Neural crest cell (in vitro differentiated cells): ENCODE data around the gene EHBP1. TPM values are rescaled to one million over a fixed set of nuclear protein-coding genes. Genes with fewer than 3 reads are reported as not detected.

Experiments
- DNase-seq: peaks from one replicate; pipeline ENCODE4 v3.0.0; 2021; ENCODE audit warnings: low read depth, mixed read lengths, low spot score
- H3K27ac Mint-ChIP-seq: one replicate; pipeline ENCODE4 v1.8.0; 2021; ENCODE audit warnings: mild to moderate bottlenecking, mixed read lengths; ENCODE audit not compliant: unreplicated experiment
- H3K27me3 Mint-ChIP-seq: 2 replicates; pipeline ENCODE4 v1.8.0; 2021; ENCODE audit warnings: low read depth, mild to moderate bottlenecking, mixed read lengths
- H3K36me3 Mint-ChIP-seq: 2 replicates; pipeline ENCODE4 v1.8.0; 2021; ENCODE audit warnings: low read depth, mild to moderate bottlenecking, mixed read lengths
- H3K4me1 Mint-ChIP-seq: 2 replicates; pipeline ENCODE4 v1.8.0; 2021; ENCODE audit warnings: mixed read lengths
- H3K4me3 Mint-ChIP-seq: one replicate; pipeline ENCODE4 v1.8.0; 2021; ENCODE audit warnings: mild to moderate bottlenecking, mixed read lengths
- H3K9me3 Mint-ChIP-seq: 2 replicates; pipeline ENCODE4 v1.8.0; 2021; ENCODE audit warnings: mixed read lengths
- CTCF ChIP-seq: fragments of 200-600 bp; sonication (generic); conservative IDR thresholded peaks from 2 replicates; pipeline ENCODE4 v1.5.0; 2021; ENCODE audit warnings: antibody characterized with exemption, mild to moderate bottlenecking
- total RNA-seq: library from RNA; stranded (reverse); gene quantifications from 2 replicates; pipeline ENCODE4 v1.2.1, GENCODE V29; 2021

Gene EHBP1
- total RNA-seq, 1 donor from 2014 or later, result 42.3 TPM

DNA sequence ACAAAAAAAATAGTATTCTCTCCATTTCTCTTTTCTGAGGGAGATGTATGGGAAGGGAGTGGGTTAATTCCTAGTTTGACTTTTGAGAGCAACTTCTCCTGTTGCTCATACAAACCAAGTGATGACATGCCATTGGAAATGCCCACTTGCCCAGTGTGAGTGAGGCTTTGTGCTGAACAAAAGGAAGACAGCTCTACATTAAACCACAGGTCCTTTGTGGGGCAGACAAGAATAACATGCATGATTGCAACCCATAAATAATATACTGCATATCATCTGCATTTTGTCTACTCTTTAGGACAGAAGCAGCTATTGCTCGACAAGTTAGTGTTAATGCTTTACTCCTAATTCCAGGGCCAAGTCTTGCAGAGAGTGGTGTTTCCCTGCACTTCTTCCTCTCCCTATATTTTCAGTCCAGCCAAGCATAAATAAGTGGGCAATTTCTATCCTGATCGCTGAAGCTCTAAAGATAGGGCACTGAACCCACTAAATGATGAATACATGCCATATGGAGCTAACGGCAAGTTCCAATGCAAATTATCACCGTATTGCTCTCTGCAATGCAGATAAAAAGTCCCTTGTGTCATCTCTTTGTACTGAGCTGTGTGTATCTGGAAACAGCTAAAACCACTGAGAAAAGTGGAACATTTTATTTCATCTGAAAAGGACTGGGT lies 19.4 kb upstream of the EHBP1 start:
- H3K36me3 Mint-ChIP-seq, result no peaks in the 10 kb centered on the region
- peaks cover 10% of the 10 kb centered on the region for H3K4me1 Mint-ChIP-seq
- H3K27me3 Mint-ChIP-seq, result no peaks in the 10 kb centered on the region
- H3K4me3 Mint-ChIP-seq, result no peak overlapping the region
- H3K27ac Mint-ChIP-seq, result no peak overlapping the region
- peaks cover 3% of the 10 kb centered on the region for H3K9me3 Mint-ChIP-seq
- no peak for TF ChIP-seq CTCF
- no peak for DNase-seq

DNA sequence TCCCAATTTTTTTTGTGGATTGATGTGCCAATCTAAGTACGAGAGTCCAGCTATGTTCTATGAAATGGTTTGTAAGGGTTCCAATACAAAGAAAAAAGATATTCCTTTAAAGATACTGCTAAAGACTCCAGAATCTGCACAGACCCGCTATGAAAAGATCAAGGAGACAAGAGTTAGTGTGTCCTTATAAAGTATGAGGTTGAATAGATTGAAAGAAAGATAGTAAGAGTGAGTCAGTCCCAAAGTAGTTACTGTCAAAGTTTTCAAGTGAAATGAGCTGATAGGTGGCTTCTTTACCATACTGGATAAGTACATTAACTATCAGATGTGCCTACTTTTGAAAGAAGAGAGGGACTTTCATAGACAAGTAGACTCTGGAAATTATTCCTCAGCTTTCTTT lies 17.9 kb upstream of the EHBP1 start:
- DNase-seq, result no peak
- Mint-ChIP-seq H3K4me3 (no peak overlapping the region), H3K27me3 (no peaks in the 10 kb centered on the region), H3K36me3 (no peaks in the 10 kb centered on the region), H3K27ac (no peak overlapping the region), H3K4me1 (peaks cover 10% of the 10 kb centered on the region), H3K9me3 (peaks cover 3% of the 10 kb centered on the region)
- no peak for TF ChIP-seq CTCF

- Mint-ChIP-seq H3K27me3 (no peaks in the 10 kb centered on the region), H3K9me3 (peaks cover 3% of the 10 kb centered on the region), H3K36me3 (no peaks in the 10 kb centered on the region), H3K27ac (no peak overlapping the region), H3K4me1 (peaks cover 10% of the 10 kb centered on the region), H3K4me3 (no peak overlapping the region)
- DNase-seq, result no peak
- TF ChIP-seq CTCF, result no peak
Measured at GRCh38 chr2:62688771-62689170, 16.7 kb upstream of the EHBP1 start.

GRCh38 chr2:62691186-62691585 lies 14.3 kb upstream of the EHBP1 start:
- no peak overlapping the region for H3K27ac Mint-ChIP-seq
- H3K9me3 Mint-ChIP-seq, result no peaks in the 10 kb centered on the region
- H3K4me1 Mint-ChIP-seq, result peaks cover 7% of the 10 kb centered on the region
- no peaks in the 10 kb centered on the region for H3K27me3 Mint-ChIP-seq
- TF ChIP-seq CTCF, result no peak
- H3K4me3 Mint-ChIP-seq, result no peak overlapping the region
- H3K36me3 Mint-ChIP-seq, result no peaks in the 10 kb centered on the region
- no peak for DNase-seq

DNA sequence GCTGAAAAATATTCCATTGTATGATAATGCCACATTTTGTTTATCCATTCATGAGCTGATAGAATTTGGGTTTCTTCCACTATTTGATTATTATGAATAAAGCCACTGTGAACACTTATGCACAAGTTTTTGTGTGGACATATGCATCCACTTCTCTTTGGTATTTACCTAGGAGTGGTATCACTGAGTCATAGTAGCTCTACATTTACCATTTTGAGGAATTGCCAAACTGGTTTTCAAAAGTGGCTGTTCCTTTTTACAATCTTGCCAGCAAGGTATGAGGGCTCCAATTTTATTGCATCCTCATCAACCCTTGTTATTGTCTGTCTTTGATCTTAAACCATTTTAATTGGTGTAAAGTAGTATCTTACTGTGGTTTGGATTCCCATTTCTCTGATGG lies 13.3 kb upstream of the EHBP1 start:
- TF ChIP-seq CTCF, result no peak
- Mint-ChIP-seq H3K36me3 (no peaks in the 10 kb centered on the region), H3K4me3 (no peak overlapping the region), H3K27ac (no peak overlapping the region), H3K4me1 (no peaks in the 10 kb centered on the region), H3K27me3 (no peaks in the 10 kb centered on the region), H3K9me3 (no peaks in the 10 kb centered on the region)
- no peak for DNase-seq
